ENCODE results near the gene PELI3. TPM values are rescaled to one million over a fixed set of nuclear protein-coding genes. Genes with fewer than 3 reads are reported as not detected.

PELI3 gene
- total and polyA plus RNA-seq, 2 of the 8 experiments (the other 6 are each of a cell fraction or from before 2014, with no cell fraction given): 5.2 to 7.6 TPM

DNA sequence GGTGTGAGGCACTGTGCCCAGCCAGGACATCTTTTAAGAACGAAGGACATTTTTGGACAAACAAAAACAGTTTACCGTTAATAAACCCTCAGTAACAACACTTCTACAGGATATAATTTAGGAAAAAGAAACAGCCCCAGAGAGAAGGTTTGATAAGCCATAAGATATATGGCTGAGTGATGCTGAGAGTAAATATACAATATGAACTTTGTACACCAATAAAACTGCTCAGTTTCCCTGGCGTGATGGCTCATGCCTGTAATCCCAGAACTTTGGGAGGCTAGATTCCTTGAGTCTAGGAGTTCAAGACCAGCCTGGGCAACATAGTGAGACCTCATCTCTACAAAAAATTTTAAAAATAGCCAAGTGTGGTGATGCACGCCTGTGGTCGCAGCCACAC, 31.8 kb downstream of the PELI3 start:
- Histone ChIP-seq H4K5ac (ENCODE audit: insufficient read length, low read depth, low read length) (no peak overlapping the region), H2BK120ac (replicated peaks; ENCODE audit: low read depth, low read length) (no peak overlapping the region), H4K20me1 (replicated peaks in 1 of 2; ENCODE audit: control insufficient read depth in 1 of 2, insufficient read depth in 2 of 2, low read length in 2 of 2) (peaks cover 0 to 2% of the 10 kb centered on the region in 2 experiments), H3K9me3 (ENCODE audit: insufficient read depth in 2 of 2, low read depth in 1 of 2, low read length in 1 of 2) (no peaks in the 10 kb centered on the region), H3K4me1 (replicated peaks in 1 of 4; ENCODE audit: control insufficient read depth in 3 of 4, insufficient read depth in 4 of 4, low read length in 3 of 4) (no peaks in the 10 kb centered on the region), H2BK15ac (ENCODE audit: low read length) (no peak overlapping the region), H4K91ac (replicated peaks; ENCODE audit: insufficient read length, low read length) (no peak overlapping the region), H2AFZ (ENCODE audit: low read length) (no peak overlapping the region), H3K23me2 (ENCODE audit: low read depth, low read length) (no peaks in the 10 kb centered on the region), H3K27me3 (replicated peaks in 1 of 4; ENCODE audit: control insufficient read depth in 3 of 4, extremely low read depth in 1 of 4, insufficient read depth in 3 of 4, low read length in 3 of 4) (no peaks in the 10 kb centered on the region), H3K4ac (replicated peaks; ENCODE audit: insufficient read length, low read depth, low read length) (no peak overlapping the region), H4K8ac (ENCODE audit: extremely low read depth, insufficient read depth, low read length) (no peak overlapping the region), H2AK5ac (ENCODE audit: low read depth, low read length) (no peak overlapping the region), H2BK5ac (ENCODE audit: low read depth, low read length) (no peak overlapping the region), H3K27ac (ENCODE audit: low read depth, low read length) (no peak overlapping the region), H3K23ac (ENCODE audit: insufficient read length) (no peak overlapping the region), H3K79me2 (ENCODE audit: control insufficient read depth in 1 of 2, insufficient read depth in 2 of 2, low read length in 2 of 2) (no peaks in the 10 kb centered on the region), H3K14ac (ENCODE audit: insufficient read length) (no peak overlapping the region), H3K4me3 (ENCODE audit: extremely low read depth in 1 of 4, insufficient read depth in 2 of 4, low read depth in 3 of 4, low read length in 4 of 4) (no peak overlapping the region), H3K4me2 (ENCODE audit: insufficient read depth in 1 of 2, low read depth in 2 of 2, low read length in 2 of 2) (no peak overlapping the region), H3K9ac (replicated peaks in 1 of 4; ENCODE audit: extremely low read depth in 1 of 4, low read depth in 3 of 4, low read length in 3 of 4) (no peak overlapping the region), H2BK20ac (ENCODE audit: low read length) (no peak overlapping the region), H2BK12ac (ENCODE audit: low read depth, low read length) (no peak overlapping the region), H3K79me1 (ENCODE audit: low read depth, low read length) (no peaks in the 10 kb centered on the region), H3K18ac (ENCODE audit: extremely low read depth, low read length) (no peak overlapping the region), H3K56ac (replicated peaks; ENCODE audit: insufficient read length, low read depth, low read length) (no peak overlapping the region), H3K36me3 (ENCODE audit: control insufficient read depth in 2 of 4, insufficient read depth in 4 of 4, low read length in 3 of 4) (peaks cover 5 to 13% (median 8%) of the 10 kb centered on the region in 4 experiments)
- 97% methylated on average over 5 of the region's 5 CpGs; no CpG with 5 or more reads in 1 of the 2 experiments for WGBS, 2 experiments (ENCODE audit: extremely low coverage in 1 of 2, insufficient coverage in 1 of 2, insufficient read length in 1 of 2, insufficient replicate concordance in 2 of 2, low coverage in 1 of 2, low lambda C conversion rate in 2 of 2, missing lambda C conversion rate in 1 of 2)
- FAIRE-seq (no peak), DNase-seq (ENCODE audit: low read depth in 1 of 2, low spot score in 2 of 2) (no peak)
- ChIA-PET CTCF (ENCODE audit: partially characterized antibody) (interaction anchor here (0.6 kb wide), 1 partner anchor 74 kb away, joined by 3 read pairs; no protein-coding TSS in a partner anchor), POLR2A (ENCODE audit: partially characterized antibody) (no interaction called here)
- TF ChIP-seq KDM5A (IDR thresholded peaks at IDR 0.05; ENCODE audit: low read length) (no peak), CEBPB (IDR thresholded peaks at IDR 0.05; ENCODE audit: low read depth, low read length) (no peak), RFX5 (IDR thresholded peaks at IDR 0.05; ENCODE audit: borderline replicate concordance, low read depth, low read length) (no peak), TEAD4 (IDR thresholded peaks at IDR 0.05; ENCODE audit: low read depth, low read length) (no peak), TBP (IDR thresholded peaks at IDR 0.05; ENCODE audit: low read depth, low read length) (no peak), POU5F1 (IDR thresholded peaks at IDR 0.05; ENCODE audit: low read depth, low read length) (no peak), EZH2 (IDR thresholded peaks at IDR 0.05; ENCODE audit: low read depth, low read length, severe bottlenecking) (no peak), CHD1 (IDR thresholded peaks at IDR 0.05; ENCODE audit: low read depth, low read length) (no peak), RBBP5 (IDR thresholded peaks at IDR 0.05; ENCODE audit: borderline replicate concordance, low read depth, low read length) (no peak), TCF12 (IDR thresholded peaks at IDR 0.05; ENCODE audit: low read depth, low read length) (no peak)
- TF ChIP-seq, protein P1, sequence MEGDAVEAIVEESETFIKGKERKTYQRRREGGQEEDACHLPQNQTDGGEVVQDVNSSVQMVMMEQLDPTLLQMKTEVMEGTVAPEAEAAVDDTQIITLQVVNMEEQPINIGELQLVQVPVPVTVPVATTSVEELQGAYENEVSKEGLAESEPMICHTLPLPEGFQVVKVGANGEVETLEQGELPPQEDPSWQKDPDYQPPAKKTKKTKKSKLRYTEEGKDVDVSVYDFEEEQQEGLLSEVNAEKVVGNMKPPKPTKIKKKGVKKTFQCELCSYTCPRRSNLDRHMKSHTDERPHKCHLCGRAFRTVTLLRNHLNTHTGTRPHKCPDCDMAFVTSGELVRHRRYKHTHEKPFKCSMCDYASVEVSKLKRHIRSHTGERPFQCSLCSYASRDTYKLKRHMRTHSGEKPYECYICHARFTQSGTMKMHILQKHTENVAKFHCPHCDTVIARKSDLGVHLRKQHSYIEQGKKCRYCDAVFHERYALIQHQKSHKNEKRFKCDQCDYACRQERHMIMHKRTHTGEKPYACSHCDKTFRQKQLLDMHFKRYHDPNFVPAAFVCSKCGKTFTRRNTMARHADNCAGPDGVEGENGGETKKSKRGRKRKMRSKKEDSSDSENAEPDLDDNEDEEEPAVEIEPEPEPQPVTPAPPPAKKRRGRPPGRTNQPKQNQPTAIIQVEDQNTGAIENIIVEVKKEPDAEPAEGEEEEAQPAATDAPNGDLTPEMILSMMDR (IDR thresholded peaks at IDR 0.05; ENCODE audit: control extremely low read depth in 1 of 3, insufficient read depth in 1 of 3, low read depth in 1 of 3, low read length in 3 of 3): no peak
